HEK293 (cell line): ENCODE results near the gene ADAMTSL4.

Source experiments
- BCL11A ChIP-seq: fragments of 450-650 bp; formaldehyde crosslinking; IDR thresholded peaks from 2 replicates; pipeline ENCODE4 v1.5.1; 2016; ENCODE audit warnings: low read depth, missing biosample characterization, missing genetic modification characterization
- ELK4 ChIP-seq: IDR thresholded peaks from 2 replicates; pipeline ENCODE4 v1.6.1; 2011; ENCODE audit warnings: mild to moderate bottlenecking, low read depth, low read length, borderline replicate concordance
- GLI2 ChIP-seq: fragments of 450-650 bp; formaldehyde crosslinking; IDR thresholded peaks from 2 replicates; pipeline ENCODE4; 2017; ENCODE audit warnings: missing biosample characterization, missing genetic modification characterization, low read depth, borderline replicate concordance
- INSM2 ChIP-seq: fragments of 450-650 bp; formaldehyde crosslinking; IDR thresholded peaks from 2 replicates; pipeline ENCODE4 v1.5.1; 2016; ENCODE audit warnings: missing biosample characterization, missing genetic modification characterization
- KLF17 ChIP-seq: fragments of 450-650 bp; formaldehyde crosslinking; IDR thresholded peaks from 2 replicates; pipeline ENCODE4 v1.5.1; 2016; ENCODE audit warnings: missing biosample characterization, missing genetic modification characterization
- OSR2 ChIP-seq: fragments of 450-650 bp; formaldehyde crosslinking; IDR thresholded peaks from 2 replicates; pipeline ENCODE4 v1.5.1; 2016; ENCODE audit warnings: missing biosample characterization, missing genetic modification characterization
- SALL2 ChIP-seq: fragments of 450-650 bp; formaldehyde crosslinking; IDR thresholded peaks from 2 replicates; pipeline ENCODE4 v1.5.0; 2017; ENCODE audit warnings: missing biosample characterization, mild to moderate bottlenecking, missing genetic modification characterization, borderline replicate concordance
- SP7 ChIP-seq: fragments of 450-650 bp; formaldehyde crosslinking; IDR thresholded peaks from 2 replicates; pipeline ENCODE4 v1.5.1; 2016; ENCODE audit warnings: missing biosample characterization, missing genetic modification characterization
- YY2 ChIP-seq: fragments of 450-650 bp; formaldehyde crosslinking; IDR thresholded peaks from 2 replicates; pipeline ENCODE4 v1.5.1; 2016; ENCODE audit warnings: missing biosample characterization, missing genetic modification characterization
- ZBTB49 ChIP-seq: fragments of 450-650 bp; formaldehyde crosslinking; IDR thresholded peaks from 2 replicates; pipeline ENCODE4 v1.5.1; 2016; ENCODE audit warnings: missing biosample characterization, missing genetic modification characterization, low read depth
- ZNF140 ChIP-seq: fragments of 450-650 bp; formaldehyde crosslinking; IDR thresholded peaks from 2 replicates; pipeline ENCODE4 v1.5.1; 2016; ENCODE audit warnings: missing biosample characterization, missing genetic modification characterization
- ZNF23 ChIP-seq: fragments of 450-650 bp; formaldehyde crosslinking; IDR thresholded peaks from 2 replicates; pipeline ENCODE4 v1.5.1; 2016; ENCODE audit warnings: missing biosample characterization, missing genetic modification characterization, borderline replicate concordance
- ZNF280C ChIP-seq: fragments of 450-650 bp; formaldehyde crosslinking; IDR thresholded peaks from 2 replicates; pipeline ENCODE4 v1.5.1; 2016; ENCODE audit warnings: missing biosample characterization, missing genetic modification characterization
- ZNF324 ChIP-seq: fragments of 450-650 bp; formaldehyde crosslinking; IDR thresholded peaks from 2 replicates; pipeline ENCODE4 v1.5.1; 2016; ENCODE audit warnings: missing biosample characterization, missing genetic modification characterization
- ZNF394 ChIP-seq: fragments of 450-650 bp; formaldehyde crosslinking; IDR thresholded peaks from 2 replicates; pipeline ENCODE4 v1.5.1; 2016; ENCODE audit warnings: missing biosample characterization, missing genetic modification characterization, mild to moderate bottlenecking, moderate library complexity, borderline replicate concordance
- ZNF473 ChIP-seq: fragments of 450-650 bp; formaldehyde crosslinking; IDR thresholded peaks from 2 replicates; pipeline ENCODE4 v1.5.1; 2017; ENCODE audit warnings: missing biosample characterization, missing genetic modification characterization
- ZNF48 ChIP-seq: fragments of 450-650 bp; formaldehyde crosslinking; IDR thresholded peaks from 2 replicates; pipeline ENCODE4 v1.5.1; 2016; ENCODE audit warnings: missing biosample characterization, missing genetic modification characterization
- ZNF488 ChIP-seq: fragments of 450-650 bp; formaldehyde crosslinking; IDR thresholded peaks from 2 replicates; pipeline ENCODE4 v1.5.1; 2016; ENCODE audit warnings: missing biosample characterization, missing genetic modification characterization
- ZNF521 ChIP-seq: fragments of 450-650 bp; formaldehyde crosslinking; IDR thresholded peaks from 2 replicates; pipeline ENCODE4 v1.5.1; 2017; ENCODE audit warnings: missing biosample characterization, mild to moderate bottlenecking, missing genetic modification characterization
- ZNF558 ChIP-seq: fragments of 450-650 bp; formaldehyde crosslinking; IDR thresholded peaks from 2 replicates; pipeline ENCODE4 v1.5.1; 2016; ENCODE audit warnings: missing biosample characterization, missing genetic modification characterization
- ZNF580 ChIP-seq: fragments of 450-650 bp; formaldehyde crosslinking; IDR thresholded peaks from 2 replicates; pipeline ENCODE4 v1.5.1; 2016; ENCODE audit warnings: missing biosample characterization, missing genetic modification characterization
- ZNF585B ChIP-seq: fragments of 450-650 bp; formaldehyde crosslinking; IDR thresholded peaks from 2 replicates; pipeline ENCODE4 v1.5.1; 2016; ENCODE audit warnings: missing biosample characterization, missing genetic modification characterization
- ZNF596 ChIP-seq: fragments of 450-650 bp; IDR thresholded peaks from 2 replicates; pipeline ENCODE4 v1.5.0; 2018; ENCODE audit warnings: missing biosample characterization, mild to moderate bottlenecking, missing genetic modification characterization, moderate library complexity
- ZNF600 ChIP-seq: fragments of 450-650 bp; formaldehyde crosslinking; IDR thresholded peaks from 2 replicates; pipeline ENCODE4 v1.5.1; 2016; ENCODE audit warnings: missing biosample characterization, missing genetic modification characterization
- ZNF658 ChIP-seq: fragments of 450-650 bp; formaldehyde crosslinking; IDR thresholded peaks from 2 replicates; pipeline ENCODE4; 2016; ENCODE audit warnings: missing biosample characterization, missing genetic modification characterization
- ZNF677 ChIP-seq: fragments of 450-650 bp; IDR thresholded peaks from 2 replicates; pipeline ENCODE4 v1.5.0; 2018; ENCODE audit warnings: missing biosample characterization, mild to moderate bottlenecking, missing genetic modification characterization, moderate library complexity
- ZNF830 ChIP-seq: fragments of 450-650 bp; IDR thresholded peaks from 2 replicates; pipeline ENCODE4 v1.5.0; 2018; ENCODE audit warnings: missing biosample characterization, missing genetic modification characterization, low read depth, mild to moderate bottlenecking, moderate library complexity
- ZSCAN18 ChIP-seq: fragments of 450-650 bp; formaldehyde crosslinking; IDR thresholded peaks from 2 replicates; pipeline ENCODE4 v1.5.1; 2016; ENCODE audit warnings: missing biosample characterization, missing genetic modification characterization

Gene ADAMTSL4

GRCh38 chr1:150507912-150508864 lies 41.0 kb upstream of the ADAMTSL4 start, which contains the start of gene ECM1 (continued):
- TF ChIP-seq YY2 (tag by site-specific recombination): no peak
- TF ChIP-seq ELK4: no peak
- TF ChIP-seq KLF17 (tag by site-specific recombination): no peak
- no peak for TF ChIP-seq SALL2 (tag by site-specific recombination)
- no peak for TF ChIP-seq ZNF280C (tag by site-specific recombination)
- no peak for TF ChIP-seq ZBTB49
- peak; percentile 94 for TF ChIP-seq ZNF394
- no peak for TF ChIP-seq ZNF658 (tag by site-specific recombination)
- TF ChIP-seq ZNF140 (tag by site-specific recombination): no peak
- TF ChIP-seq ZNF580 (tag by site-specific recombination): no peak
- no peak for TF ChIP-seq ZNF48 (tag by site-specific recombination)
- no peak for TF ChIP-seq ZNF23 (tag by site-specific recombination)
- TF ChIP-seq ZNF677 (tag by site-specific recombination): no peak
- TF ChIP-seq BCL11A: no peak
- no peak for TF ChIP-seq ZNF521 (tag by site-specific recombination)
- no peak for TF ChIP-seq ZNF558 (tag by site-specific recombination)
- no peak for TF ChIP-seq ZNF324 (tag by site-specific recombination)
- TF ChIP-seq GLI2 (tag by site-specific recombination): no peak
- no peak for TF ChIP-seq ZNF473
- no peak for TF ChIP-seq INSM2 (tag by site-specific recombination)
- TF ChIP-seq ZNF585B (tag by site-specific recombination): no peak
- no peak for TF ChIP-seq ZNF488 (tag by site-specific recombination)
- no peak for TF ChIP-seq ZNF830 (tag by site-specific recombination)
- TF ChIP-seq ZSCAN18: no peak
- TF ChIP-seq SP7 (tag by site-specific recombination): 0 out of 2 replicates have a peak, but pooled peaks have one; percentile 40
- peak; percentile 43; the same call in 1 of the 2 replicates for TF ChIP-seq OSR2 (tag by site-specific recombination)
- peak; percentile 53; the same call in 1 of the 2 replicates for TF ChIP-seq ZNF600
- TF ChIP-seq ZNF596 (tag by site-specific recombination): no peak
